WTC11 (cell line): ENCODE measurements around the gene GFRAL. TPM values are rescaled to one million over a fixed set of nuclear protein-coding genes. Genes with fewer than 3 reads are reported as not detected.

Source experiments
- ATAC-seq: fragments of 200-7000 bp; cut with Tn5 transposase; 2 replicates; pipeline ENCODE4 v1.10.0; 2021; ENCODE audit warnings: mild to moderate bottlenecking, moderate library complexity
- CTCF ChIA-PET: fragments of 300-600 bp; sonication (Branson Sonifier 250); formaldehyde crosslinking; loops from one replicate; lab custom pipeline; 2021; ENCODE audit warnings: antibody characterized with exemption; lab: Charles Lee
- POLR2A ChIA-PET: fragments of 350-600 bp; sonication (Branson Sonifier 250); formaldehyde crosslinking; loops from one replicate; lab custom pipeline; 2021; ENCODE audit warnings: antibody characterized with exemption; lab: Charles Lee
- DNase-seq: peaks from one replicate; pipeline ENCODE4 v3.0.0; 2021; ENCODE audit warnings: low spot score
- H3K27ac Mint-ChIP-seq: 2 replicates; pipeline ENCODE4 v1.8.0; 2021; ENCODE audit warnings: mixed read lengths
- H3K27me3 Mint-ChIP-seq: 2 replicates; pipeline ENCODE4 v1.8.0; 2021; ENCODE audit warnings: low read depth, mild to moderate bottlenecking, moderate library complexity, mixed read lengths
- H3K36me3 Mint-ChIP-seq: 2 replicates; pipeline ENCODE4 v1.8.0; 2021; ENCODE audit warnings: mixed read lengths
- H3K4me1 Mint-ChIP-seq: 2 replicates; pipeline ENCODE4 v1.8.0; 2022; ENCODE audit warnings: mixed read lengths
- H3K4me3 Mint-ChIP-seq: 2 replicates; pipeline ENCODE4 v1.8.0; 2021; ENCODE audit warnings: mild to moderate bottlenecking, moderate library complexity, mixed read lengths
- H3K9me3 Mint-ChIP-seq: 2 replicates; pipeline ENCODE4 v1.8.0; 2021; ENCODE audit warnings: mixed read lengths
- ATF1 ChIP-seq: sonication (generic); formaldehyde crosslinking; IDR thresholded peaks from 2 replicates; pipeline ENCODE4 v1.8.1; 2023; ENCODE audit warnings: mild to moderate bottlenecking, moderate library complexity, missing genetic modification reagents
- JAZF1 ChIP-seq: fragments of 250-450 bp; sonication (Bioruptor Pico); IDR thresholded peaks from 2 replicates; pipeline ENCODE4 v1.9.0; 2021; ENCODE audit warnings: moderate library complexity, mild to moderate bottlenecking, inconsistent platforms
- NFATC4 ChIP-seq: fragments of 250-450 bp; sonication (Bioruptor Pico); IDR thresholded peaks from 2 replicates; pipeline ENCODE4 v1.9.0; 2021; ENCODE audit warnings: mild to moderate bottlenecking
- NR2C2 ChIP-seq: sonication (generic); formaldehyde crosslinking; IDR thresholded peaks from 2 replicates; pipeline ENCODE4 v1.8.0; 2022; ENCODE audit warnings: mild to moderate bottlenecking, missing genetic modification reagents
- SMAD3 ChIP-seq: sonication (generic); formaldehyde crosslinking; IDR thresholded peaks from 2 replicates; pipeline ENCODE4 v1.8.0; 2022; ENCODE audit warnings: missing genetic modification reagents, mild to moderate bottlenecking, borderline replicate concordance
- SOX15 ChIP-seq: fragments of 250-450 bp; sonication (Bioruptor Pico); IDR thresholded peaks from 2 replicates; pipeline ENCODE4 v1.9.0; 2021; ENCODE audit warnings: mild to moderate bottlenecking
- TCF7 ChIP-seq: sonication (generic); formaldehyde crosslinking; IDR thresholded peaks from 2 replicates; pipeline ENCODE4 v1.8.0; 2022; ENCODE audit warnings: mild to moderate bottlenecking, low read depth, missing genetic modification reagents, moderate library complexity
- TEAD1 ChIP-seq: sonication (generic); formaldehyde crosslinking; IDR thresholded peaks from 2 replicates; pipeline ENCODE4 v1.8.0; 2022; ENCODE audit warnings: mild to moderate bottlenecking, missing genetic modification reagents
- TP53 ChIP-seq: sonication (generic); formaldehyde crosslinking; IDR thresholded peaks from 2 replicates; pipeline ENCODE4 v1.8.1; 2023; ENCODE audit warnings: mild to moderate bottlenecking, missing genetic modification reagents
- ZNF138 ChIP-seq: sonication (generic); formaldehyde crosslinking; conservative IDR thresholded peaks from 2 replicates; pipeline ENCODE4 v1.8.1; 2022; ENCODE audit warnings: mild to moderate bottlenecking, moderate library complexity, missing genetic modification reagents
- ZNF219 ChIP-seq: sonication (generic); formaldehyde crosslinking; IDR thresholded peaks from 2 replicates; pipeline ENCODE4 v1.8.0; 2023; ENCODE audit warnings: missing genetic modification reagents, mild to moderate bottlenecking, borderline replicate concordance
- ZNF263 ChIP-seq: sonication (generic); formaldehyde crosslinking; IDR thresholded peaks from 2 replicates; pipeline ENCODE4 v1.8.1; 2022; ENCODE audit warnings: low read depth, mild to moderate bottlenecking, moderate library complexity, missing genetic modification reagents
- ZNF423 ChIP-seq: fragments of 250-450 bp; sonication (Bioruptor Pico); IDR thresholded peaks from 2 replicates; pipeline ENCODE4 v2.1.2; 2022; ENCODE audit warnings: mild to moderate bottlenecking, moderate library complexity
- ZNF671 ChIP-seq: fragments of 250-450 bp; sonication (Bioruptor Pico); IDR thresholded peaks from 2 replicates; pipeline ENCODE4 v1.8.0; 2021; ENCODE audit warnings: mild to moderate bottlenecking
- total RNA-seq: library from RNA; stranded (reverse); gene quantifications from 3 replicates; pipeline ENCODE4 v1.2.3, GENCODE V29; 2021
- TF ChIP-seq, protein P1 (sequence below): sonication (generic); formaldehyde crosslinking; IDR thresholded peaks from 2 replicates; pipeline ENCODE4 v1.8.1; 2022; ENCODE audit warnings: mild to moderate bottlenecking, missing genetic modification reagents, moderate library complexity, borderline replicate concordance
- TF ChIP-seq, protein P2 (sequence below): sonication (generic); formaldehyde crosslinking; IDR thresholded peaks from 2 replicates; pipeline ENCODE4 v1.8.1; 2023; ENCODE audit warnings: mild to moderate bottlenecking, missing genetic modification reagents, moderate library complexity
- TF ChIP-seq, protein P3 (sequence below): sonication (generic); formaldehyde crosslinking; IDR thresholded peaks from 2 replicates; pipeline ENCODE4 v1.8.0; 2022; ENCODE audit warnings: mild to moderate bottlenecking, missing genetic modification reagents

GFRAL gene
- total RNA-seq, 1 experiment from 2014 or later: not detected

DNA sequence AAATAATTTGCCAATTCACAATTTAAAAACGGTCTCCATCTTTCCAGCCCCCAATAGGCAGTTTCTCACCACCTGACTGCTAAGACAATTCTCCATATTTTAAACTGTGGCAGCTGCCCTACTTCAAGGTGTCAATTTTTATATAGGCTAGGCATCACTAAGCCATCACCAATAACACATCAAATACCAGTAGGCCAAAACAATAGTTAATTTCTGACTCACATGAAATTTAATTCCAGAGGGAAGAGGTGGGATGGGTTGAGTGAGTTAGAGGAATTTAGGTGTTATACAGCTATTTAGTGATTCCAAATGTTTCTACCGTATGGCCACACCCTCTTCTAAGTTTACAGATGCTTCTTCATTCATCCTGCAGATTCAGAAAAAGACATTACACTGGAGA is 49.9 kb downstream of the GFRAL start:
- no peaks in the 10 kb centered on the region for H3K27me3 Mint-ChIP-seq
- H3K27ac Mint-ChIP-seq: no peak overlapping the region
- no peaks in the 10 kb centered on the region for H3K36me3 Mint-ChIP-seq
- CTCF ChIA-PET: no interaction called here
- DNase-seq: no peak
- TF ChIP-seq, protein P1, sequence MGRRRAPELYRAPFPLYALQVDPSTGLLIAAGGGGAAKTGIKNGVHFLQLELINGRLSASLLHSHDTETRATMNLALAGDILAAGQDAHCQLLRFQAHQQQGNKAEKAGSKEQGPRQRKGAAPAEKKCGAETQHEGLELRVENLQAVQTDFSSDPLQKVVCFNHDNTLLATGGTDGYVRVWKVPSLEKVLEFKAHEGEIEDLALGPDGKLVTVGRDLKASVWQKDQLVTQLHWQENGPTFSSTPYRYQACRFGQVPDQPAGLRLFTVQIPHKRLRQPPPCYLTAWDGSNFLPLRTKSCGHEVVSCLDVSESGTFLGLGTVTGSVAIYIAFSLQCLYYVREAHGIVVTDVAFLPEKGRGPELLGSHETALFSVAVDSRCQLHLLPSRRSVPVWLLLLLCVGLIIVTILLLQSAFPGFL: no peak
- ATAC-seq: no peak
- H3K4me3 Mint-ChIP-seq: no peak overlapping the region
- H3K9me3 Mint-ChIP-seq: no peaks in the 10 kb centered on the region
- POLR2A ChIA-PET: no interaction called here
- H3K4me1 Mint-ChIP-seq: no peaks in the 10 kb centered on the region

DNA sequence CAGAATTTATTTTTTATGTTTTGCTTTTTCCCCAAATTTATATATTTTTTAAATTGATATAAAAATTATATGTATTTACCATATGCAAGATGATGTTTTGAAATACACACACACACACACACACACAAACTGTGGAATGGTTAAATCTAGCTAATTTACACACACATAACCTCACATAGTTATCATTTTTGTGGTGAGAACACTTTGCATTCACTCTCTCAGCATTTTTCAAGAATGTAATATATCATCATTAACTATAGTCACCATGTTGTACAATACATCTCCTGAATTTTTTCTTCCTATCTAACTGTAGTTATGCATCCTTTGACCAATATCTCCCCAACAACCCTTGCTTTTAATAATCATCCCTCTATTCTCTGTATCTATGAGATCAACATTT is 52.2 kb downstream of the GFRAL start:
- TF ChIP-seq SOX15 (CRISPR knock-in tag) (no peak), NR2C2 (CRISPR knock-in tag) (no peak), TCF7 (no peak), TEAD1 (no peak), ZNF671 (no peak), ATF1 (no peak)
- TF ChIP-seq, all 79 proteins: peak for 0
- Mint-ChIP-seq H3K27me3 (no peaks in the 10 kb centered on the region), H3K27ac (no peak overlapping the region), H3K36me3 (no peaks in the 10 kb centered on the region), H3K4me3 (no peak overlapping the region), H3K9me3 (no peaks in the 10 kb centered on the region), H3K4me1 (no peaks in the 10 kb centered on the region)
- ChIA-PET POLR2A (no interaction called here), CTCF (no interaction called here)
- ATAC-seq (no peak), DNase-seq (no peak)

DNA sequence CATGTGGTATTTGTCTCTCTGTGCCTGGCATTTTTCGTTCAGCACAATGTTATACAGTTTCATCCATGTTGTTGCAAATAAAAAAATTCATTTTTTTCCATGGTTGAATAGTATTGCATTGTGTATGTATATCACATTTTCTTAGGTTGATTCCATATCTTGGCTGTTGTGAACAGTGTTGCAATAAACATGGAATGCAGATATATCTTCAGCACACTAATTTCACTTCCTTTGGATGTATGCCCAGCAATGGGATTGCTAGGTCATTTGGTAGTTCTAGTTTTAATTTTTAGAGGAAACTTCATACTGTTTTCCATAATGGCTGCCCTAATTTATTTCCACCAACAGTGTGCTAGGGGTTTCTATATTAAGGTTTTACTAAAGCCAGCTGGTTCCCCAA is 52.6 kb downstream of the GFRAL start:
- Mint-ChIP-seq H3K27me3 (no peaks in the 10 kb centered on the region), H3K4me1 (no peaks in the 10 kb centered on the region), H3K36me3 (no peaks in the 10 kb centered on the region), H3K9me3 (no peaks in the 10 kb centered on the region), H3K27ac (no peak overlapping the region), H3K4me3 (no peak overlapping the region)
- no peak for ATAC-seq
- DNase-seq: no peak
- POLR2A ChIA-PET: no interaction called here
- CTCF ChIA-PET: no interaction called here
- TF ChIP-seq ZNF138 (CRISPR knock-in tag) (no peak), SOX15 (CRISPR knock-in tag) (no peak), ZNF219 (CRISPR knock-in tag) (no peak), JAZF1 (CRISPR knock-in tag) (no peak), ZNF263 (CRISPR knock-in tag) (no peak)
- TF ChIP-seq, protein P2, sequence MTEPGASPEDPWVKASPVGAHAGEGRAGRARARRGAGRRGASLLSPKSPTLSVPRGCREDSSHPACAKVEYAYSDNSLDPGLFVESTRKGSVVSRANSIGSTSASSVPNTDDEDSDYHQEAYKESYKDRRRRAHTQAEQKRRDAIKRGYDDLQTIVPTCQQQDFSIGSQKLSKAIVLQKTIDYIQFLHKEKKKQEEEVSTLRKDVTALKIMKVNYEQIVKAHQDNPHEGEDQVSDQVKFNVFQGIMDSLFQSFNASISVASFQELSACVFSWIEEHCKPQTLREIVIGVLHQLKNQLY (CRISPR knock-in tag): no peak

DNA sequence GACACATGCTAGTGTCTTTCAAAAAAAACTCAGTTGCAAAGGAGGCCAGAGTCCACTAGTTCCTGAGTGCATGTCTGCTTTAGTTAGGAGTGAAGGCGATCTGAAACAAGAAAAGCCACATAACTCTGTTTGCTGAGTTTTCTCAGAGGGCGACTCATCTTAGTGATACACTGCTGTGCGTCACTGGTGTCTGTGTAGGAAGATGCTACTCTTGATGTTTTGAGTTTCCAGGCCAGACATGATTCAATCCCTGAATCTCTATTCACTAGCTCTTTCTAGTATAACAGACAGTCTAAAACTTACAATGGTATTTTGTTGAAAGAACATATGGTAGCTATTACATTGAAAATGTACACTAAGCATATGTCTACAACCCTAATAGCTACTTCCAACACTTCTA is 60.9 kb downstream of the GFRAL start:
- Mint-ChIP-seq H3K9me3 (no peaks in the 10 kb centered on the region), H3K27me3 (no peaks in the 10 kb centered on the region), H3K4me3 (no peak overlapping the region), H3K27ac (no peak overlapping the region), H3K36me3 (no peaks in the 10 kb centered on the region), H3K4me1 (peaks cover 7% of the 10 kb centered on the region)
- DNase-seq (no peak), ATAC-seq (no peak)
- POLR2A ChIA-PET: no interaction called here
- CTCF ChIA-PET: no interaction called here
- no peak for TF ChIP-seq NFATC4
- no peak for TF ChIP-seq NR2C2 (CRISPR knock-in tag)
- no peak for TF ChIP-seq ZNF423 (CRISPR knock-in tag)
- TF ChIP-seq, protein P3, sequence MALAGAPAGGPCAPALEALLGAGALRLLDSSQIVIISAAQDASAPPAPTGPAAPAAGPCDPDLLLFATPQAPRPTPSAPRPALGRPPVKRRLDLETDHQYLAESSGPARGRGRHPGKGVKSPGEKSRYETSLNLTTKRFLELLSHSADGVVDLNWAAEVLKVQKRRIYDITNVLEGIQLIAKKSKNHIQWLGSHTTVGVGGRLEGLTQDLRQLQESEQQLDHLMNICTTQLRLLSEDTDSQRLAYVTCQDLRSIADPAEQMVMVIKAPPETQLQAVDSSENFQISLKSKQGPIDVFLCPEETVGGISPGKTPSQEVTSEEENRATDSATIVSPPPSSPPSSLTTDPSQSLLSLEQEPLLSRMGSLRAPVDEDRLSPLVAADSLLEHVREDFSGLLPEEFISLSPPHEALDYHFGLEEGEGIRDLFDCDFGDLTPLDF (CRISPR knock-in tag): no peak
- no peak for TF ChIP-seq TP53 (CRISPR knock-in tag)
- no peak for TF ChIP-seq ZNF263 (CRISPR knock-in tag)
- TF ChIP-seq SMAD3 (CRISPR knock-in tag): no peak
- TF ChIP-seq, protein P2 (CRISPR knock-in tag): no peak
